Measurements from ENCODE around the gene HVCN1. TPM values are rescaled to one million over a fixed set of nuclear protein-coding genes. Genes with fewer than 3 reads are reported as not detected.
A peak's percentile ranks its signal among the peaks of the same experiment; 100 is the strongest.

The HVCN1 gene
- total RNA-seq, 2 donors from 2014 or later = 2.8 to 6.3 TPM

DNA sequence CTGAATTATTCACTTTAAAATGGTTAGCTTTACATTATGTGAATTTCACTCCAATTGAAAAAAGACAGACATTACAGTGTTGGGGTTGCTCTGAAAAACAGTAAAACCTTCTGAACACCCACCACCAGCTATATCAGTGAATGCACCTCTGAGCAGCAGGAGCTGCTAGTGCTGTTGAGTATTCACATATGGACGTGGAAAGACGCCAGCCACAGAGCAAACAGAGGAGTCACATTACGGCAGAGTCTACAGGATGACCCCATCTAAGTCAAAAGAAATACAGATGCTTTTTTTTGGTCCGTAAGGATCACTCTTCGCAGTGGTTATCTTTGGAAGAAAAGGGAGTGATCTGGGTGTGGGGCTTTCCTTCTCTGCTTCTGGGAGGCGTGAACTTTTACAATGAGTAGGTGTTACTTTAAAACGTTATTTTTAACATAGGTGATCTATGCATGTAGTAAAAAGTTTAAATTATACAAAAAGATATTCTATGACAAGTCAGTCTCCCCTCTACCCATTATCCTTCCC is 4.5 kb downstream of the HVCN1 start:
- Mint-ChIP-seq H3K27ac (no peak overlapping the region), H3K9me3 (no peaks in the 10 kb centered on the region), H3K36me3 (no peaks in the 10 kb centered on the region)
- ATAC-seq (no peak), DNase-seq (ENCODE audit: low spot score in 2 of 2) (no peak)

DNA sequence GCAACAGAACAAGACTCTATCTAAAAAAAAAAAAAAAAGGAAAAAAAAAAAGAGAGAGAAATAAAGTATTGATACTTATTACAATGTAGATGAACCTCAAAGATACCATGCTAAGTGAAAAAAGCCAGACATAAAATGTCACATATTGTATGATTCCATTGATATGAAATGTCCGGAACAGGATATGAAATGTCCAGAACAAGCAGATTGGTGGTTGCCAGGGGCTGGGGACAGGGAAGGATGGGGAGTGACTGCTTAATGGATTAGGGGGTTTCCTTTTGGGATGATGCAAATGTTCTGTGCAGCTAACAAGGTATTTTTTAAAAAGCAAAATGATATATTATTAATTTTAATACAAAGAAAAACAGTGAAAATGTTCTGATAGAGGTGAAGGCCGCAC is 5.0 kb downstream of the HVCN1 start:
- Mint-ChIP-seq H3K9me3 (no peaks in the 10 kb centered on the region), H3K27ac (no peak overlapping the region), H3K36me3 (no peaks in the 10 kb centered on the region)
- ATAC-seq (no peak), DNase-seq (ENCODE audit: low spot score in 2 of 2) (no peak)

GRCh38 chr12:110680032-110680431 is 8.9 kb downstream of the HVCN1 start:
- DNase-seq (ENCODE audit: low spot score in 2 of 2) = no peak
- Mint-ChIP-seq H3K36me3 (no peaks in the 10 kb centered on the region), H3K9me3 (no peaks in the 10 kb centered on the region), H3K27ac (no peak overlapping the region)
- ATAC-seq = no peak

- no peak for DNase-seq (ENCODE audit: low spot score in 2 of 2)
- peaks cover 3 to 5% of the 10 kb centered on the region in 2 donors for H3K9me3 Mint-ChIP-seq
- peaks cover 5 to 7% of the 10 kb centered on the region in 2 donors for H3K36me3 Mint-ChIP-seq
- ATAC-seq = no peak
- H3K27ac Mint-ChIP-seq = no peak overlapping the region
Measured at GRCh38 chr12:110679201-110679600, 9.7 kb downstream of the HVCN1 start.

DNA sequence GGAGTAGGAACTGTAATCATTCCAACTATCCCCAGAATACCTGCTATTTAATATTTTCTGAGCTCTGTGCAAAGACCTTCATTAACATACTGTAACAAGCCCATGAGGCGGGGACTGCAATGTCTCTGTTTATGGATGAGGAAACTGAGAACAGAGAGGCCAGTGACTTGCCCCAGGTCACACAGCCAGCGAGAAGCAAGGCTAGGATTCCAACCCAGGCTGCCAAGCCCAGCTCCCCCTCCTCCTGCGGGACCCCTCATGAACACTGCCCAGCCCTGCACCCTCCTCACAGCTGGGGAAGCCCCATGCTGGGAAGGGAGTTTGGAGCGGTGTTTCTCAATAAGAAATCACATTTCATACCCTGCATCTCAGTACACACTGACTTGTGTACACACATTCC is 10.9 kb downstream of the HVCN1 start:
- H3K27ac Mint-ChIP-seq = peak overlapping the region in 1 of 2 donors; percentile 77
- H3K9me3 Mint-ChIP-seq = peaks cover 3 to 5% of the 10 kb centered on the region in 2 donors
- DNase-seq (ENCODE audit: low spot score in 2 of 2) (no peak), ATAC-seq (peak in 1 of 2 donors; percentile 4)
- peaks cover 5 to 8% of the 10 kb centered on the region in 2 donors for H3K36me3 Mint-ChIP-seq

- ATAC-seq (peak in 1 of 2 donors; percentile 89), DNase-seq (ENCODE audit: low spot score in 2 of 2) (no peak)
- peaks cover 3 to 5% of the 10 kb centered on the region in 2 donors for H3K9me3 Mint-ChIP-seq
- peak overlapping the region; percentile 35 to 56 for H3K27ac Mint-ChIP-seq
- peaks cover 5 to 8% of the 10 kb centered on the region in 2 donors for H3K36me3 Mint-ChIP-seq
Measured at GRCh38 chr12:110677206-110677911, 11.6 kb downstream of the HVCN1 start.

GRCh38 chr12:110676171-110676570 is 12.7 kb downstream of the HVCN1 start:
- H3K9me3 Mint-ChIP-seq = peaks cover 3 to 5% of the 10 kb centered on the region in 2 donors
- H3K27ac Mint-ChIP-seq = no peak overlapping the region
- ATAC-seq = no peak
- no peak for DNase-seq (ENCODE audit: low spot score in 2 of 2)
- H3K36me3 Mint-ChIP-seq = peaks cover 5 to 8% of the 10 kb centered on the region in 2 donors

GRCh38 chr12:110670161-110670701 is 18.7 kb downstream of the HVCN1 start:
- DNase-seq (ENCODE audit: low spot score in 2 of 2) = no peak
- Mint-ChIP-seq H3K27ac (peak overlapping the region in 1 of 2 donors; percentile 76), H3K9me3 (peaks cover 5 to 8% of the 10 kb centered on the region in 2 donors), H3K36me3 (peaks cover 14 to 33% of the 10 kb centered on the region in 2 donors)
- peak; percentile 53 to 87 for ATAC-seq

DNA sequence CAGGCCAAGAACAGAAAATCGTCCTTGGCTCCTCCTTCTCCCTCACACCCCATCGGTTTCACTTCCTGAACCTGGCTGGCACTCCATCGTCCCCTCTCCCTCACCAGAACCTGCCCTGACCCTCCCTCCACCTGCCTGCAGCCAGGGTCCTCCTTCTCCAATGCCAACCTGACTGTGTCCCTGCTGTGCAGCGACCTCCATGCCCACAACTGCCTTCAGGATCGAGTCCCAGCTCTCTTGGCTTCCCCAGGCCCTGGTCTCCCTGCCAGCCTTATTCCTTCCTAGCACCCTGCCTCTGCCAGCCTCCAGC is 19.8 kb downstream of the HVCN1 start:
- DNase-seq (ENCODE audit: low spot score in 2 of 2) (no peak), ATAC-seq (no peak)
- Mint-ChIP-seq H3K36me3 (peaks cover 17 to 36% of the 10 kb centered on the region in 2 donors), H3K9me3 (peaks cover 8 to 12% of the 10 kb centered on the region in 2 donors), H3K27ac (peak overlapping the region; percentile 76 to 95)

DNA sequence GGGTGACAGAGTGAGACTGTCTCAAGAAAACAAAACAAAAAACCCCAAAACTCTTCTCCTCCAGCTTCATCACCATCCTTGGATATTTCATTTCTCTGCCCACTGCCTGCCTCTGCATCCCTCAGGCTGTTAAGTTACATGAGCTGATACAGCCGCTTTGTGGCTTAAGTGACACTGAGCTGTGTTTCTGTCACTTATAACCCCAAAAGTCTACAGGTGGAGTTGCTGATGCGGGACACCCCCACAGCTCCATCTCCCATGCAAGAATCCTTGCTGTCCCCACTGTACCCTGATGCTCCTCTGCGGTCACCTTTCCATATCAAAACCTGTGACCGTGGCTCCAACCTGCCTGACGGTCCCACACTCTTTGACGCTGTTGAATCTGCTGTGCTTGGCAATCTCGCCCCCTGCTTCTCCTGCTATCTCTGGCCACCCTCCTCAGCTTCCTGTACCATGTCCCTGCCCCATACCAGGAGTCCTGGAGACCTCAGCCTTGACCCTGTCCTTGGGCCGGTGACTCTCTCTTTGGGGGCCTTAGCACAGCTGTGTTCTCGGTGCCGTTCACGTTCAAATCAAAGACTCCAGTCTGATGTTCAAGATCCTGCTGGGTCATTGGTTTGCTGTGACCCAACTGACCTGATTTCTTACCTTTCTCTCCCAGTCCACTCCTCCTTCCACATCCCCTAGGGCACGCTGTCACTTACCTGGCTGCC is 20.3 kb downstream of the HVCN1 start:
- ATAC-seq = no peak
- Mint-ChIP-seq H3K27ac (peak overlapping the region; percentile 76 to 95), H3K36me3 (peaks cover 17 to 39% of the 10 kb centered on the region in 2 donors)

GRCh38 chr12:110667671-110668070 is 21.2 kb downstream of the HVCN1 start:
- Mint-ChIP-seq H3K9me3 (peaks cover 8 to 12% of the 10 kb centered on the region in 2 donors), H3K36me3 (peaks cover 17 to 39% of the 10 kb centered on the region in 2 donors), H3K27ac (no peak overlapping the region)
- DNase-seq (ENCODE audit: low spot score in 2 of 2) (no peak), ATAC-seq (no peak)

More for the DNA sequence above, 20.3 kb downstream of the HVCN1 start:
- no peak for DNase-seq (ENCODE audit: low spot score in 2 of 2)
- H3K9me3 Mint-ChIP-seq = peaks cover 8 to 12% of the 10 kb centered on the region in 2 donors

DNA sequence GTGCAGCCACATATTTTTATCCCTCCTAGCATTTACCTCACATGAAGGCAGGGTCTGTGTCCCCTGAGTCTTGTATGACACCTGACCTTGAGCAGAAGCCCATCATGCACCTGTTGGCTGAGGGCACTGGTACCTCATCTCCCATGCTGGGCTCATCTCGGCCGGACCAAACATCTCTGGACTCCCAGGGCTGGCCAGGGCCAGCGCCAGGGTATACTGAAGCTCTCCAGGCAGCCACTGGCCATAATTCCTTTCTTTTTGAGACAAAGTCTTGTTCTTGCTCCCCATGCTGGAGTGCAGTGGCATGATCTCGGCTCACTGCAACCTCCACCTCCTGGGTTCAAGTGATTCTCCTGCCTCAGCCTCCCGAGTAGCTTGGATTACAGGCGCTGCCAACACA is 22.0 kb downstream of the HVCN1 start:
- Mint-ChIP-seq H3K9me3 (peaks cover 8 to 12% of the 10 kb centered on the region in 2 donors), H3K27ac (no peak overlapping the region), H3K36me3 (peaks cover 20 to 39% of the 10 kb centered on the region in 2 donors)
- ATAC-seq (no peak), DNase-seq (ENCODE audit: low spot score in 2 of 2) (no peak)

DNA sequence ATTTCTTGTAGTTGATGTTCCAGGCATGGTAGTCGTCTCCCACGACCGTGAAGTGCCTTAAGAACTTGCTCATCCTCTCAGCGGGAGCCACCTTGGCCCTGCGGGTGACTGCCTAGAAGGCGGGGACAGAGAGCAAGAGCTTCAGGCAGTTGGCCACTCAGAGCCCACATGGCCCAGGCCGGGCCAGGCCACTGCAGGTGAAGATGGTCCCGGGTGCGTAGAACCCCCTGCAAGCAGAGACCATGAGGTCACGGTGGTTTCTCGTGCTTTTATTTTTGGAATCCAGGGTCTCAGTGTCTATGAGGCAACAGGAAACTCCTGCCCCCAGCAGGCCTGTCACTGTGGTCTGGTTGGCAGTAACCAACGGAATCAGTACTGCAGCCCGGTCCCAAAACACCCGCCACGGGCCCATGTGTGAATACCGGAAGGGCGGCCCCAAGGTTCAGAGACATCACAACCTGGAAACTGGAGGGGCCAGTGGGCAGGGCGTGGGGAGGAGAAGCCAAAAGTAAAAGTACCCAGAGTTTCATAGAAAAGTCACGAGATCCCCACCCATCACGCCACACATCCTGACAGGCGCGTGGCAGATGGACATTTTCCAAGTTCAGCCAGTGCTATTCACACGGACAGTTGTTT is 27.5 kb downstream of the HVCN1 start:
- Mint-ChIP-seq H3K36me3 (peaks cover 23 to 33% of the 10 kb centered on the region in 2 donors), H3K9me3 (peaks cover 10 to 11% of the 10 kb centered on the region in 2 donors), H3K27ac (peak overlapping the region; percentile 85 to 88)
- peak; percentile 63 to 89 for ATAC-seq
- DNase-seq (ENCODE audit: low spot score in 2 of 2) = peak; percentile 16 to 68

- no peak for ATAC-seq
- peaks cover 11 to 12% of the 10 kb centered on the region in 2 donors for H3K36me3 Mint-ChIP-seq
- peak overlapping the region in 1 of 2 donors; percentile 58 for H3K27ac Mint-ChIP-seq
Measured at GRCh38 chr12:110658878-110659277, 30.0 kb downstream of the HVCN1 start.

GRCh38 chr12:110658242-110658641 is 30.7 kb downstream of the HVCN1 start:
- Mint-ChIP-seq H3K27ac (peak overlapping the region in 1 of 2 donors; percentile 58), H3K36me3 (peaks cover 11% of the 10 kb centered on the region in 2 donors), H3K9me3 (peaks cover 3% of the 10 kb centered on the region in 2 donors)
- DNase-seq (ENCODE audit: low spot score in 2 of 2) (no peak), ATAC-seq (no peak)

More at GRCh38 chr12:110658878-110659277, 30.0 kb downstream of the HVCN1 start:
- DNase-seq (ENCODE audit: low spot score in 2 of 2) = no peak
- H3K9me3 Mint-ChIP-seq = peaks cover 3% of the 10 kb centered on the region in 2 donors

DNA sequence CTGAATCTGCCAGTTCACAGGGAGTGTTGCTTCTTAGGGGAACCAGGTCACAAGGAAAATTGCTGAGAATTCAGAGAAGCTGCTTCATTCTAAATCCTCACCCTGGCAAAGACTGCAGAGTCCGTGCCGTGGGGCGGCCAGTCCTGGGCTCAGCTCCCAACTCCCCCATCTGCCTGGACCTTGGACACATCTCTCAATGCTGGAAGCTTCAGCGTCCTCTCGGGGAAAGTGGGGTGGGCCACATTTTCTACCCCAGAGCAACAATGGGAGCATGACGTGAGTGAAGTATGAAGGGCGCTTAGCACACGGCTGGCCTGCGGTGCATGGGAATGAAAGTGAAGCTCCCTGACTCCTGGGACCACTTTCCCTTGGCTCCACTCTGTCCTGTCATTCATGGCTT is 31.2 kb downstream of the HVCN1 start:
- Mint-ChIP-seq H3K36me3 (peaks cover 11% of the 10 kb centered on the region in 2 donors), H3K9me3 (peaks cover 3% of the 10 kb centered on the region in 2 donors), H3K27ac (peak overlapping the region in 1 of 2 donors; percentile 58)
- DNase-seq (ENCODE audit: low spot score in 2 of 2) (no peak), ATAC-seq (no peak)

All from activated naive CD4-positive, alpha-beta T cell treated with anti-CD3 and anti-CD28 coated beads, Interleukin-2, amount 50 U/mL, for 72 hours (primary cell).